ENCODE results near the gene THSD7B. TPM values are rescaled to one million over a fixed set of nuclear protein-coding genes. Genes with fewer than 3 reads are reported as not detected.

THSD7B gene
- total and polyA plus RNA-seq, 2 experiments from 2014 or later: 0.86 to 3.8 TPM

DNA sequence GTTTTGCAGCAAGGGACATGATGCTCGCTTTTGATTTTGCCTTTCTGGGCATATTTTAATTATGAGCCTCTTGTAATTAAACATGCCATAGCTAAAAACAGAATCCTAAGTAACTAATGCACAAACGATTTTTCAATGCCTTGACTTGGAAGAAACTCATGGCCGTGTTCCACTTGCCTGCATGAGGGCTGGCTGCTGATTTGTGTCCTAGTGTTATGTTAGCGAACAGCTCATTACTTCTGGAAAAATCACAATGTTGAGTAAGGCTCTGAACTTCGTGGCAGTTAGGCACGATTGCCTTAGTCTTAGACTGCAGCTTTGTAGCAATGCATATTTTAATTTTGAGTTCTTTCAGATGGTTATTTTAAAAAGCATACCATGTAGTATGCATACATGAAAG lies 4.5 kb downstream of the THSD7B start (continued):
- TF ChIP-seq REST (IDR thresholded peaks at IDR 0.05; ENCODE audit: unreplicated experiment): no peak
- TF ChIP-seq, protein P1, sequence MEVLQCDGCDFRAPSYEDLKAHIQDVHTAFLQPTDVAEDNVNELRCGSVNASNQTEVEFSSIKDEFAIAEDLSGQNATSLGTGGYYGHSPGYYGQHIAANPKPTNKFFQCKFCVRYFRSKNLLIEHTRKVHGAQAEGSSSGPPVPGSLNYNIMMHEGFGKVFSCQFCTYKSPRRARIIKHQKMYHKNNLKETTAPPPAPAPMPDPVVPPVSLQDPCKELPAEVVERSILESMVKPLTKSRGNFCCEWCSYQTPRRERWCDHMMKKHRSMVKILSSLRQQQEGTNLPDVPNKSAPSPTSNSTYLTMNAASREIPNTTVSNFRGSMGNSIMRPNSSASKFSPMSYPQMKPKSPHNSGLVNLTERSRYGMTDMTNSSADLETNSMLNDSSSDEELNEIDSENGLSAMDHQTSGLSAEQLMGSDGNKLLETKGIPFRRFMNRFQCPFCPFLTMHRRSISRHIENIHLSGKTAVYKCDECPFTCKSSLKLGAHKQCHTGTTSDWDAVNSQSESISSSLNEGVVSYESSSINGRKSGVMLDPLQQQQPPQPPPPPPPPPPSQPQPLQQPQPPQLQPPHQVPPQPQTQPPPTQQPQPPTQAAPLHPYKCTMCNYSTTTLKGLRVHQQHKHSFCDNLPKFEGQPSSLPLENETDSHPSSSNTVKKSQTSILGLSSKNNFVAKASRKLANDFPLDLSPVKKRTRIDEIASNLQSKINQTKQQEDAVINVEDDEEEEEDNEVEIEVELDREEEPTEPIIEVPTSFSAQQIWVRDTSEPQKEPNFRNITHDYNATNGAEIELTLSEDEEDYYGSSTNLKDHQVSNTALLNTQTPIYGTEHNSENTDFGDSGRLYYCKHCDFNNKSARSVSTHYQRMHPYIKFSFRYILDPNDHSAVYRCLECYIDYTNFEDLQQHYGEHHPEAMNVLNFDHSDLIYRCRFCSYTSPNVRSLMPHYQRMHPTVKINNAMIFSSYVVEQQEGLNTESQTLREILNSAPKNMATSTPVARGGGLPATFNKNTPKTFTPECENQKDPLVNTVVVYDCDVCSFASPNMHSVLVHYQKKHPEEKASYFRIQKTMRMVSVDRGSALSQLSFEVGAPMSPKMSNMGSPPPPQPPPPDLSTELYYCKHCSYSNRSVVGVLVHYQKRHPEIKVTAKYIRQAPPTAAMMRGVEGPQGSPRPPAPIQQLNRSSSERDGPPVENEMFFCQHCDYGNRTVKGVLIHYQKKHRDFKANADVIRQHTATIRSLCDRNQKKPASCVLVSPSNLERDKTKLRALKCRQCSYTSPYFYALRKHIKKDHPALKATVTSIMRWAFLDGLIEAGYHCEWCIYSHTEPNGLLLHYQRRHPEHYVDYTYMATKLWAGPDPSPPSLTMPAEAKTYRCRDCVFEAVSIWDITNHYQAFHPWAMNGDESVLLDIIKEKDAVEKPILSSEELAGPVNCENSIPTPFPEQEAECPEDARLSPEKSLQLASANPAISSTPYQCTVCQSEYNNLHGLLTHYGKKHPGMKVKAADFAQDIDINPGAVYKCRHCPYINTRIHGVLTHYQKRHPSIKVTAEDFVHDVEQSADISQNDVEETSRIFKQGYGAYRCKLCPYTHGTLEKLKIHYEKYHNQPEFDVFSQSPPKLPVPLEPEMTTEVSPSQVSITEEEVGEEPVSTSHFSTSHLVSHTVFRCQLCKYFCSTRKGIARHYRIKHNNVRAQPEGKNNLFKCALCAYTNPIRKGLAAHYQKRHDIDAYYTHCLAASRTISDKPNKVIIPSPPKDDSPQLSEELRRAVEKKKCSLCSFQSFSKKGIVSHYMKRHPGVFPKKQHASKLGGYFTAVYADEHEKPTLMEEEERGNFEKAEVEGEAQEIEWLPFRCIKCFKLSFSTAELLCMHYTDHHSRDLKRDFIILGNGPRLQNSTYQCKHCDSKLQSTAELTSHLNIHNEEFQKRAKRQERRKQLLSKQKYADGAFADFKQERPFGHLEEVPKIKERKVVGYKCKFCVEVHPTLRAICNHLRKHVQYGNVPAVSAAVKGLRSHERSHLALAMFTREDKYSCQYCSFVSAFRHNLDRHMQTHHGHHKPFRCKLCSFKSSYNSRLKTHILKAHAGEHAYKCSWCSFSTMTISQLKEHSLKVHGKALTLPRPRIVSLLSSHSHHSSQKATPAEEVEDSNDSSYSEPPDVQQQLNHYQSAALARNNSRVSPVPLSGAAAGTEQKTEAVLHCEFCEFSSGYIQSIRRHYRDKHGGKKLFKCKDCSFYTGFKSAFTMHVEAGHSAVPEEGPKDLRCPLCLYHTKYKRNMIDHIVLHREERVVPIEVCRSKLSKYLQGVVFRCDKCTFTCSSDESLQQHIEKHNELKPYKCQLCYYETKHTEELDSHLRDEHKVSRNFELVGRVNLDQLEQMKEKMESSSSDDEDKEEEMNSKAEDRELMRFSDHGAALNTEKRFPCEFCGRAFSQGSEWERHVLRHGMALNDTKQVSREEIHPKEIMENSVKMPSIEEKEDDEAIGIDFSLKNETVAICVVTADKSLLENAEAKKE (CRISPR knock-in tag; IDR thresholded peaks at IDR 0.05): no peak
- no peak for TF ChIP-seq STAT1 (IDR thresholded peaks at IDR 0.05; ENCODE audit: unreplicated experiment)
- no peak for TF ChIP-seq POLR2AphosphoS5 (IDR thresholded peaks at IDR 0.05; ENCODE audit: low read depth)

DNA sequence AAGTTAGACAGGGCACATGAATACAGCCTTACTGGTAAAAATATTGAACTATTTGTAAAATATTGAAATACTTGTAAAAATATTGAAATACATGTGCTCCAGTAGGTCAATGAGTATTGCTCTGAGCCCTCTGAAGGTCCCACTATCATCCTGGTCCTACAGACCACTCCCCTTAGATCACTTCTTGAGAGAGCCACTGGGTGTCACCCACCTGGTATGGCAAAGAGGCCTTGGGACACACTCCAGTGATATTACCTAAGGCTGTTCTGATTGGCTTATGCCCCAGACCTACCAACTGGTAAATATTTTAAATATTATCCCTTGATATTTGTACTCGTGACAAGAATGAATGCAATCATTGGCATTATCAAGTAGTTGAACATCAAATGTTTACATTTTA lies 5.0 kb downstream of the THSD7B start:
- no peak overlapping the region for H3K27ac ChIP-seq (ENCODE audit: low read depth)
- Mint-ChIP-seq H3K27ac (no peak overlapping the region), H3K9me3 (no peaks in the 10 kb centered on the region), H3K4me3 (no peak overlapping the region), H3K27me3 (ENCODE audit: insufficient read depth, low read depth, poor library complexity) (peaks cover 20% of the 10 kb centered on the region), H3K4me1 (peaks cover 12% of the 10 kb centered on the region), H3K36me3 (ENCODE audit: low read depth) (no peaks in the 10 kb centered on the region)
- peak; percentile 44 for ATAC-seq
- no peak overlapping the region for H3K4me3 ChIP-seq
- peak; percentile 12 to 49; a peak in 2 of 4 replicates for TF ChIP-seq CTCF (conservative IDR thresholded peaks at IDR 0.05; ENCODE audit: low read depth in 2 of 2)
- no peak for TF ChIP-seq EZH2phosphoT487 (IDR thresholded peaks at IDR 0.05; ENCODE audit: unreplicated experiment)
- TF ChIP-seq ZNF331 (CRISPR knock-in tag; IDR thresholded peaks at IDR 0.05; ENCODE audit: low read depth): no peak
- no peak for TF ChIP-seq REST (IDR thresholded peaks at IDR 0.05; ENCODE audit: unreplicated experiment)
- no peak for TF ChIP-seq NANOG (IDR thresholded peaks at IDR 0.05; ENCODE audit: borderline replicate concordance)
- no peak for TF ChIP-seq STAT1 (IDR thresholded peaks at IDR 0.05; ENCODE audit: unreplicated experiment)
- no peaks in the 10 kb centered on the region for H3K79me2 ChIP-seq (replicated peaks; ENCODE audit: insufficient read depth)
- no peaks in the 10 kb centered on the region for H3K36me3 ChIP-seq (ENCODE audit: insufficient read depth)
- H3K9me2 ChIP-seq (ENCODE audit: insufficient read depth): no peaks in the 10 kb centered on the region
- peaks cover 18% of the 10 kb centered on the region for H3K4me1 ChIP-seq (ENCODE audit: insufficient read depth)
- no peak overlapping the region for H3K4me2 ChIP-seq
- peaks cover 40% of the 10 kb centered on the region for H3K27me3 ChIP-seq (ENCODE audit: insufficient read depth)
- no peaks in the 10 kb centered on the region for H3F3A ChIP-seq (replicated peaks; ENCODE audit: low read depth)
- no peak overlapping the region for H2AFZ ChIP-seq
- peak; percentile 28 for DNase-seq (ENCODE audit: low spot score)
- no peaks in the 10 kb centered on the region for H4K20me1 ChIP-seq (replicated peaks; ENCODE audit: insufficient read depth)
